Liver (tissue), 9 donors: Measurements from ENCODE around the gene TSHZ2. TPM values are rescaled to one million over a fixed set of nuclear protein-coding genes. Genes with fewer than 3 reads are reported as not detected.

Source experiments
- DNase-seq: peaks from one replicate; pipeline ENCODE4 v3.0.0-alpha.2; 2017; ENCODE audit warnings: low spot score
- H3K27ac ChIP-seq, 2 donors: one replicate each; pipeline ENCODE4 v1.7.0; 2013; ENCODE audit warnings: inconsistent platforms in 2 of 2, low read length in 2 of 2, control low read depth in 1 of 2, low read depth in 1 of 2, mild to moderate bottlenecking in 1 of 2
- H3K27me3 ChIP-seq, 4 donors: one replicate each; pipeline versions ENCODE4 v1.6.1 to v1.7.0; 2013; ENCODE audit warnings: low read length in 3 of 4, inconsistent platforms in 1 of 4, mild to moderate bottlenecking in 1 of 4, moderate library complexity in 1 of 4; ENCODE audit not compliant: control insufficient read depth in 4 of 4, insufficient read depth in 4 of 4
- H3K36me3 ChIP-seq, 4 donors: one replicate each; pipeline versions ENCODE4 v1.6.1 to v1.7.0; 2013; ENCODE audit warnings: low read length in 3 of 4, mild to moderate bottlenecking in 3 of 4, low read depth in 1 of 4, moderate library complexity in 1 of 4; ENCODE audit not compliant: control insufficient read depth in 4 of 4, insufficient read depth in 3 of 4
- H3K4me1 ChIP-seq, 4 donors: one replicate each; pipeline versions ENCODE4 v1.6.1 to v1.7.0; 2013; ENCODE audit warnings: low read length in 3 of 4, mild to moderate bottlenecking in 3 of 4, moderate library complexity in 1 of 4; ENCODE audit not compliant: control insufficient read depth in 4 of 4, insufficient read depth in 4 of 4
- H3K4me3 ChIP-seq, 3 donors: one replicate each; pipeline versions ENCODE4 v1.6.1 to v1.7.0; 2013; ENCODE audit warnings: low read length in 3 of 3, control low read depth in 1 of 3, low read depth in 1 of 3, mild to moderate bottlenecking in 1 of 3
- H3K9ac ChIP-seq, 2 donors: one replicate each; pipeline ENCODE4 v1.7.0; 2013; ENCODE audit warnings: low read length in 2 of 2, mild to moderate bottlenecking in 2 of 2, moderate library complexity in 2 of 2, control low read depth in 1 of 2, low read depth in 1 of 2
- H3K9me3 ChIP-seq, 4 donors: one replicate each; pipeline versions ENCODE4 v1.6.1 to v1.7.0; 2013; ENCODE audit warnings: low read length in 3 of 4; ENCODE audit not compliant: control insufficient read depth in 4 of 4
- ATF3 ChIP-seq: IDR thresholded peaks from 2 replicates; pipeline ENCODE4 v1.6.1; 2016; ENCODE audit warnings: antibody characterized with exemption
- CTCF ChIP-seq: fragments of 150-350 bp; IDR thresholded peaks from 2 replicates; pipeline ENCODE4 v1.5.1; 2017; ENCODE audit warnings: improper control_type of control experiment, low read depth, low read length; ENCODE audit not compliant: missing input control
- EGR1 ChIP-seq, 2 donors: IDR thresholded peaks; 2 replicates each; pipeline ENCODE4 v1.6.1; 2016 to 2018; ENCODE audit warnings: antibody characterized with exemption in 2 of 2, low read depth in 2 of 2
- FOXA1 ChIP-seq: IDR thresholded peaks from 2 replicates; pipeline ENCODE4 v1.6.1; 2016; ENCODE audit warnings: antibody characterized with exemption
- FOXA2 ChIP-seq: IDR thresholded peaks from 2 replicates; pipeline ENCODE4 v1.6.1; 2016; ENCODE audit warnings: antibody characterized with exemption
- GABPA ChIP-seq, 2 donors: IDR thresholded peaks in 1 of 2; conservative IDR thresholded peaks in 1 of 2; 2 replicates each; pipeline ENCODE4 v1.6.1; 2016; ENCODE audit warnings: antibody characterized with exemption in 2 of 2, mild to moderate bottlenecking in 1 of 2, moderate library complexity in 1 of 2
- HNF4A ChIP-seq, 2 donors: conservative IDR thresholded peaks; 2 replicates each; pipeline ENCODE4 v1.6.1; 2016; ENCODE audit warnings: antibody characterized with exemption in 2 of 2, mild to moderate bottlenecking in 2 of 2
- HNF4G ChIP-seq: IDR thresholded peaks from 2 replicates; pipeline ENCODE4 v1.6.1; 2016; ENCODE audit warnings: antibody characterized with exemption
- JUND ChIP-seq, 2 donors: IDR thresholded peaks; 2 replicates each; pipeline ENCODE4 v1.6.1; 2016; ENCODE audit warnings: antibody characterized with exemption in 2 of 2
- NR2F2 ChIP-seq: IDR thresholded peaks from 2 replicates; pipeline ENCODE4 v1.6.1; 2016; ENCODE audit warnings: antibody characterized with exemption
- RAD21 ChIP-seq, 2 donors: IDR thresholded peaks; 2 replicates each; pipeline ENCODE4 v1.6.1; 2016; ENCODE audit warnings: antibody characterized with exemption in 2 of 2, mild to moderate bottlenecking in 2 of 2
- RXRA ChIP-seq, 2 donors: IDR thresholded peaks; 2 replicates each; pipeline ENCODE4 v1.6.1; 2017 to 2018; ENCODE audit warnings: antibody characterized with exemption in 2 of 2, mild to moderate bottlenecking in 1 of 2
- SP1 ChIP-seq: IDR thresholded peaks from 2 replicates; pipeline ENCODE4 v1.6.1; 2018; ENCODE audit warnings: antibody characterized with exemption, mild to moderate bottlenecking
- TAF1 ChIP-seq: conservative IDR thresholded peaks from 2 replicates; pipeline ENCODE4 v1.6.1; 2016; ENCODE audit warnings: antibody characterized with exemption, mild to moderate bottlenecking
- YY1 ChIP-seq: IDR thresholded peaks from 2 replicates; pipeline ENCODE4 v1.6.1; 2016; ENCODE audit warnings: antibody characterized with exemption, mild to moderate bottlenecking
- ZBTB33 ChIP-seq: IDR thresholded peaks from 2 replicates; pipeline ENCODE4 v1.6.1; 2016; ENCODE audit warnings: antibody characterized with exemption
- WGBS: extraction: QIAGEN DNeasy Blood & Tissue Kit; methylation state at CpG from one replicate; pipeline ENCODE4 v1.1.7; 2013; 5-methylcytosine and 5-hydroxymethylcytosine counted together
- polyA plus RNA-seq, 2 donors: library from polyadenylated mRNA; stranded (reverse) in 1 of 2; unstranded in 1 of 2; fragments of 200-250 nt in 1 of 2; fragments of >200 nt in 1 of 2; fragmentation: Nextera tagmentation in 1 of 2; extraction: Ambion mirVana in 1 of 2; gene quantifications; one replicate each; pipeline versions ENCODE4 v1.2.1 to v1.2.3, GENCODE V29; 2013 to 2015
- total RNA-seq, 2 donors: library from RNA; depleted of rRNA; stranded (reverse); fragments of >200 nt; gene quantifications; one replicate each; pipeline ENCODE4 v1.2.3, GENCODE V29; 2014
- TF ChIP-seq, protein P1 (sequence below): IDR thresholded peaks from 2 replicates; pipeline ENCODE4 v1.6.1; 2016; ENCODE audit warnings: antibody characterized with exemption
- TF ChIP-seq, protein P2 (sequence below): IDR thresholded peaks from 2 replicates; pipeline ENCODE4 v1.6.1; 2016; ENCODE audit warnings: antibody characterized with exemption, mild to moderate bottlenecking
- donor health status: healthy.
- donor health status: healthy.
- donor health status: healthy.
- donor health status: healthy.
- donor health status: healthy.

The TSHZ2 gene
- total and polyA plus RNA-seq, 4 donors = 2.9 to 11.3 (median 7.8) TPM

GRCh38 chr20:53028337-53029007 lies 56.3 kb downstream of the TSHZ2 start (continued):
- TF ChIP-seq JUND (IDR thresholded peaks at IDR 0.05) = no peak
- TF ChIP-seq HNF4A (conservative IDR thresholded peaks at IDR 0.05) = no peak

DNA sequence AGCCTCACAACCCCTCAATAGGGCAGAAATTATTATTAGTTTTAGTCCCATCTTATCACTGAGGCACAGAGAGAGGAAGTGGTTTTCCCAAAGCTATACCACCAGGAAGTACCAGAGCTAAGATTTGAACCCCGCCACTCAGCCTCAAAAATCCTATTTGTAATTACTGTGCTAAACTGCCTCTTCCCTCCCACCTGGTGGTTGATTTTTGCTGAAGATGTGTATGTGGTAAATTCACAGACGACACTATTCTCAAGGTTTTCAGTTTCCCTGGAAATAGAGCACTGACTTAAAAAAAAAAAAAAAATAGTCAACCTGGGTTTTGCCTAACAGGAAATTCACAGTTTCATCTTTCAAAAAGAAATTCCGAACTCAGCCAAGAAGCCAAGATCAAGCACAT lies 57.9 kb downstream of the TSHZ2 start:
- TF ChIP-seq YY1 (no peak), RAD21 (IDR thresholded peaks at IDR 0.05) (peak in 1 of 2 donors; percentile 6)
- no peak for DNase-seq
- Histone ChIP-seq H3K9me3 (no peaks in the 10 kb centered on the region), H3K4me3 (no peak overlapping the region), H3K4me1 (no peaks in the 10 kb centered on the region), H3K27ac (no peak overlapping the region), H3K27me3 (no peaks in the 10 kb centered on the region), H3K9ac (no peak overlapping the region), H3K36me3 (no peaks in the 10 kb centered on the region)
- WGBS = 76% methylated on average over 3 of the region's 3 CpGs

GRCh38 chr20:53032046-53032445 lies 59.9 kb downstream of the TSHZ2 start:
- TF ChIP-seq RAD21 (IDR thresholded peaks at IDR 0.05) = no peak
- no peak for TF ChIP-seq FOXA1
- no peak for TF ChIP-seq JUND (IDR thresholded peaks at IDR 0.05)
- TF ChIP-seq GABPA (IDR thresholded peaks at IDR 0.05 in 1 of 2, conservative IDR thresholded peaks at IDR 0.05 in 1 of 2) = no peak
- TF ChIP-seq NR2F2 = no peak
- no peak for TF ChIP-seq SP1
- TF ChIP-seq EGR1 (IDR thresholded peaks at IDR 0.05; ENCODE audit: low read depth in 2 of 2) = no peak
- TF ChIP-seq ATF3 = no peak
- no peak for DNase-seq
- WGBS = 92% methylated on average over 11 of the region's 11 CpGs
- Histone ChIP-seq H3K4me3 (no peak overlapping the region), H3K27ac (no peak overlapping the region), H3K4me1 (no peaks in the 10 kb centered on the region), H3K36me3 (no peaks in the 10 kb centered on the region), H3K27me3 (no peaks in the 10 kb centered on the region), H3K9ac (no peak overlapping the region), H3K9me3 (no peaks in the 10 kb centered on the region)

GRCh38 chr20:53032478-53032932 lies 60.3 kb downstream of the TSHZ2 start:
- Histone ChIP-seq H3K4me3 (no peak overlapping the region), H3K27me3 (no peaks in the 10 kb centered on the region), H3K9ac (no peak overlapping the region), H3K36me3 (no peaks in the 10 kb centered on the region), H3K4me1 (no peaks in the 10 kb centered on the region), H3K9me3 (no peaks in the 10 kb centered on the region), H3K27ac (no peak overlapping the region)
- DNase-seq = no peak
- WGBS = 89% methylated on average over 5 of the region's 5 CpGs
- no peak for TF ChIP-seq ZBTB33
- no peak for TF ChIP-seq HNF4A (conservative IDR thresholded peaks at IDR 0.05)
- TF ChIP-seq SP1 = no peak
- no peak for TF ChIP-seq CTCF
- TF ChIP-seq, protein P1, sequence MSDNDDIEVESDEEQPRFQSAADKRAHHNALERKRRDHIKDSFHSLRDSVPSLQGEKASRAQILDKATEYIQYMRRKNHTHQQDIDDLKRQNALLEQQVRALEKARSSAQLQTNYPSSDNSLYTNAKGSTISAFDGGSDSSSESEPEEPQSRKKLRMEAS = no peak
- no peak for TF ChIP-seq ATF3
- TF ChIP-seq YY1 = no peak
- no peak for TF ChIP-seq FOXA2
- no peak for TF ChIP-seq EGR1 (IDR thresholded peaks at IDR 0.05; ENCODE audit: low read depth in 2 of 2)
- TF ChIP-seq HNF4G = no peak
- no peak for TF ChIP-seq RAD21 (IDR thresholded peaks at IDR 0.05)
- no peak for TF ChIP-seq NR2F2
- TF ChIP-seq, protein P2, sequence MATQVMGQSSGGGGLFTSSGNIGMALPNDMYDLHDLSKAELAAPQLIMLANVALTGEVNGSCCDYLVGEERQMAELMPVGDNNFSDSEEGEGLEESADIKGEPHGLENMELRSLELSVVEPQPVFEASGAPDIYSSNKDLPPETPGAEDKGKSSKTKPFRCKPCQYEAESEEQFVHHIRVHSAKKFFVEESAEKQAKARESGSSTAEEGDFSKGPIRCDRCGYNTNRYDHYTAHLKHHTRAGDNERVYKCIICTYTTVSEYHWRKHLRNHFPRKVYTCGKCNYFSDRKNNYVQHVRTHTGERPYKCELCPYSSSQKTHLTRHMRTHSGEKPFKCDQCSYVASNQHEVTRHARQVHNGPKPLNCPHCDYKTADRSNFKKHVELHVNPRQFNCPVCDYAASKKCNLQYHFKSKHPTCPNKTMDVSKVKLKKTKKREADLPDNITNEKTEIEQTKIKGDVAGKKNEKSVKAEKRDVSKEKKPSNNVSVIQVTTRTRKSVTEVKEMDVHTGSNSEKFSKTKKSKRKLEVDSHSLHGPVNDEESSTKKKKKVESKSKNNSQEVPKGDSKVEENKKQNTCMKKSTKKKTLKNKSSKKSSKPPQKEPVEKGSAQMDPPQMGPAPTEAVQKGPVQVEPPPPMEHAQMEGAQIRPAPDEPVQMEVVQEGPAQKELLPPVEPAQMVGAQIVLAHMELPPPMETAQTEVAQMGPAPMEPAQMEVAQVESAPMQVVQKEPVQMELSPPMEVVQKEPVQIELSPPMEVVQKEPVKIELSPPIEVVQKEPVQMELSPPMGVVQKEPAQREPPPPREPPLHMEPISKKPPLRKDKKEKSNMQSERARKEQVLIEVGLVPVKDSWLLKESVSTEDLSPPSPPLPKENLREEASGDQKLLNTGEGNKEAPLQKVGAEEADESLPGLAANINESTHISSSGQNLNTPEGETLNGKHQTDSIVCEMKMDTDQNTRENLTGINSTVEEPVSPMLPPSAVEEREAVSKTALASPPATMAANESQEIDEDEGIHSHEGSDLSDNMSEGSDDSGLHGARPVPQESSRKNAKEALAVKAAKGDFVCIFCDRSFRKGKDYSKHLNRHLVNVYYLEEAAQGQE = no peak
- no peak for TF ChIP-seq RXRA (IDR thresholded peaks at IDR 0.05)
- no peak for TF ChIP-seq TAF1
- no peak for TF ChIP-seq FOXA1
